Spleen (tissue), 11 donors: ENCODE results near the gene AGPAT3. TPM values are rescaled to one million over a fixed set of nuclear protein-coding genes. Genes with fewer than 3 reads are reported as not detected.
A peak's percentile ranks its signal among the peaks of the same experiment; 100 is the strongest.

Experiments used
- DNase-seq: peaks from one replicate; pipeline ENCODE4 v3.0.0-alpha.2; 2020
- H3K27ac ChIP-seq, 8 donors: fragments of 200-600 bp; sonication (generic) in 7 of 8; 1 replicate in 4 of 8; 2 replicates in 4 of 8; pipeline versions ENCODE4 v1.5.0 to v1.8.0; 2016 to 2021; ENCODE audit warnings: inconsistent platforms in 4 of 8, mild to moderate bottlenecking in 4 of 8, moderate library complexity in 1 of 8
- H3K27me3 ChIP-seq, 7 donors: fragments of 200-600 bp; sonication (generic) in 6 of 7; replicated peaks in 1 of 7; 1 replicate in 4 of 7; 2 replicates in 3 of 7; pipeline versions ENCODE4 v1.5.0 to v1.8.0; 2016 to 2021; ENCODE audit warnings: inconsistent platforms in 3 of 7, mild to moderate bottlenecking in 1 of 7
- H3K36me3 ChIP-seq, 6 donors: fragments of 200-600 bp; sonication (generic) in 5 of 6; 1 replicate in 4 of 6; 2 replicates in 2 of 6; pipeline versions ENCODE4 v1.5.0 to v1.8.0; 2016 to 2021; ENCODE audit warnings: inconsistent platforms in 2 of 6
- H3K4me1 ChIP-seq, 6 donors: fragments of 200-600 bp; sonication (generic) in 5 of 6; 1 replicate in 3 of 6; 2 replicates in 3 of 6; pipeline versions ENCODE4 v1.5.0 to v1.8.0; 2016 to 2021; ENCODE audit warnings: inconsistent platforms in 3 of 6
- H3K4me3 ChIP-seq, 8 donors: fragments of 200-600 bp; sonication (generic) in 7 of 8; 1 replicate in 4 of 8; 2 replicates in 4 of 8; pipeline versions ENCODE4 v1.5.0 to v1.8.0; 2016 to 2021; ENCODE audit warnings: inconsistent platforms in 4 of 8, mild to moderate bottlenecking in 4 of 8, moderate library complexity in 2 of 8
- H3K9me3 ChIP-seq, 8 donors: fragments of 200-600 bp; sonication (generic) in 7 of 8; 1 replicate in 4 of 8; 2 replicates in 4 of 8; pipeline versions ENCODE4 v1.5.0 to v1.8.0; 2016 to 2021; ENCODE audit warnings: inconsistent platforms in 4 of 8
- CTCF ChIP-seq, 11 experiments: fragments of 200-600 bp in 7 of 11; fragments of 450-650 bp in 4 of 11; sonication (generic) in 4 of 11; IDR thresholded peaks in 8 of 11; conservative IDR thresholded peaks in 3 of 11; 1 replicate in 7 of 11; 2 replicates in 4 of 11; pipeline versions ENCODE4 v1.4.0 to v1.8.0; 2016 to 2021; ENCODE audit warnings: antibody characterized with exemption in 11 of 11, inconsistent platforms in 4 of 11, mild to moderate bottlenecking in 1 of 11
- POLR2A ChIP-seq, 3 donors: fragments of 450-650 bp; IDR thresholded peaks; one replicate each; pipeline ENCODE4 v1.5.1; 2017; ENCODE audit warnings: antibody characterized with exemption in 3 of 3, mild to moderate bottlenecking in 1 of 3
- POLR2AphosphoS5 ChIP-seq, 3 donors: sonication (generic); formaldehyde crosslinking; IDR thresholded peaks; one replicate each; pipeline ENCODE4 v1.5.1; 2017; ENCODE audit warnings: antibody characterized with exemption in 3 of 3
- WGBS, 5 donors: extraction: QIAGEN DNeasy Blood & Tissue Kit in 3 of 5; methylation state at CpG; one replicate each; pipeline versions ENCODE4 v1.1.5 to v1.1.7; 2013 to 2018; 5-methylcytosine and 5-hydroxymethylcytosine counted together
- intact Hi-C: fragments of 100-400 bp; cut with DNase I; formaldehyde crosslinking; loops from one replicate; pipeline ENCODE4 v1.15.0; 2023; ENCODE audit warnings: low total_unique reads
- polyA plus RNA-seq, 3 donors: library from polyadenylated mRNA; stranded (reverse); fragments of 200-250 nt; gene quantifications; one replicate each; pipeline ENCODE4 v1.2.1, GENCODE V29; 2013
- total RNA-seq, 7 donors: library from RNA; depleted of rRNA in 3 of 7; stranded (reverse); fragments of >200 nt in 3 of 7; fragmentation: NEBNext Ultra II Directional in 4 of 7; extraction: Animal tissue kit (Norgen Biotek cat#: 25700) in 4 of 7; gene quantifications; one replicate each; pipeline versions ENCODE4 v1.1.0 to v1.2.1, GENCODE V29; 2016 to 2021
- donor health status: healthy with polysubstance abuse.
- donor health status: DM: no; HTN: no; CAD: no; lungs with moderate emphysema.
- donor health status: DM: no; HTN: no; CAD: no.
- donor health status: Bipolar disorder and iron deficiency.
- donor health status: healthy.
- donor health status: DM: no; HTN: no; CAD: no.
- donor health status: DM: yes; HTN: yes; CAD: no.

Gene AGPAT3
- total and polyA plus RNA-seq, 10 donors, result 6.9 to 92.0 (median 56.0) TPM

GRCh38 chr21:43922949-43923348 is 57.9 kb downstream of the AGPAT3 start:
- 83 to 92% (median 91%) methylated on average over 11 of the region's 11 CpGs for WGBS, 5 donors
- H3K27ac ChIP-seq, result peak overlapping the region in 2 of 8 donors; percentile 3 to 20
- peaks cover 0 to 29% (median 3%) of the 10 kb centered on the region in 6 donors for H3K36me3 ChIP-seq
- no peak for TF ChIP-seq POLR2A (IDR thresholded peaks at IDR 0.05)
- no peak for TF ChIP-seq CTCF (IDR thresholded peaks at IDR 0.05 in 8 of 11, conservative IDR thresholded peaks at IDR 0.05 in 3 of 11)
- TF ChIP-seq POLR2AphosphoS5 (IDR thresholded peaks at IDR 0.05), result no peak
- H3K9me3 ChIP-seq, result no peaks in the 10 kb centered on the region
- H3K27me3 ChIP-seq, result no peaks in the 10 kb centered on the region
- no peak for DNase-seq
- intact Hi-C loops, result no loop called here
- peaks cover 11 to 89% (median 51%) of the 10 kb centered on the region in 6 donors for H3K4me1 ChIP-seq
- H3K4me3 ChIP-seq, result no peak overlapping the region

GRCh38 chr21:43923391-43923790 is 58.4 kb downstream of the AGPAT3 start:
- DNase-seq, result no peak
- WGBS, 5 donors, result 75 to 91% (median 85%) methylated on average over 8 of the region's 8 CpGs
- H3K4me3 ChIP-seq, result no peak overlapping the region
- intact Hi-C loops, result no loop called here
- H3K27me3 ChIP-seq, result no peaks in the 10 kb centered on the region
- peak overlapping the region in 1 of 8 donors; percentile 3 for H3K27ac ChIP-seq
- H3K4me1 ChIP-seq, result peaks cover 11 to 90% (median 49%) of the 10 kb centered on the region in 6 donors
- TF ChIP-seq POLR2AphosphoS5 (IDR thresholded peaks at IDR 0.05) (no peak), POLR2A (IDR thresholded peaks at IDR 0.05) (no peak), CTCF (IDR thresholded peaks at IDR 0.05 in 8 of 11, conservative IDR thresholded peaks at IDR 0.05 in 3 of 11) (no peak)
- peaks cover 0 to 33% (median 8%) of the 10 kb centered on the region in 6 donors for H3K36me3 ChIP-seq
- no peaks in the 10 kb centered on the region for H3K9me3 ChIP-seq

GRCh38 chr21:43924421-43925095 is 59.5 kb downstream of the AGPAT3 start:
- WGBS, 5 donors, result 81 to 91% (median 85%) methylated on average over 19 to 25 of the region's 25 CpGs
- intact Hi-C loops, result no loop called here
- H3K9me3 ChIP-seq, result no peaks in the 10 kb centered on the region
- no peaks in the 10 kb centered on the region for H3K27me3 ChIP-seq
- DNase-seq, result no peak
- H3K36me3 ChIP-seq, result peaks cover 0 to 45% (median 16%) of the 10 kb centered on the region in 6 donors
- H3K27ac ChIP-seq, result peak overlapping the region in 2 of 8 donors; percentile 11 to 27
- peaks cover 11 to 91% (median 50%) of the 10 kb centered on the region in 6 donors for H3K4me1 ChIP-seq
- no peak for TF ChIP-seq POLR2A (IDR thresholded peaks at IDR 0.05)
- no peak for TF ChIP-seq CTCF (IDR thresholded peaks at IDR 0.05 in 8 of 11, conservative IDR thresholded peaks at IDR 0.05 in 3 of 11)
- peak; percentile 48 to 65 (median 58) for TF ChIP-seq POLR2AphosphoS5 (IDR thresholded peaks at IDR 0.05)
- H3K4me3 ChIP-seq, result no peak overlapping the region

GRCh38 chr21:43925096-43925481 is 60.1 kb downstream of the AGPAT3 start:
- Histone ChIP-seq H3K27ac (peak overlapping the region in 2 of 8 donors; percentile 11 to 27), H3K4me1 (peaks cover 11 to 91% (median 52%) of the 10 kb centered on the region in 6 donors), H3K9me3 (no peaks in the 10 kb centered on the region), H3K27me3 (no peaks in the 10 kb centered on the region), H3K36me3 (peaks cover 0 to 50% (median 16%) of the 10 kb centered on the region in 6 donors), H3K4me3 (no peak overlapping the region)
- intact Hi-C loops, result no loop called here
- TF ChIP-seq CTCF (IDR thresholded peaks at IDR 0.05 in 8 of 11, conservative IDR thresholded peaks at IDR 0.05 in 3 of 11) (no peak), POLR2A (IDR thresholded peaks at IDR 0.05) (no peak), POLR2AphosphoS5 (IDR thresholded peaks at IDR 0.05) (no peak)
- no peak for DNase-seq
- 79 to 85% (median 83%) methylated on average over 5 to 13 of the region's 13 CpGs for WGBS, 5 donors
